Ramos (cell line): ENCODE measurements around the gene SEC31A.
"Not testable (repeated sequence)": the region's sequence is repeated elsewhere in the genome, so short reads cannot be mapped to it uniquely, and the experiment has no call there.

Experiments used
- in situ Hi-C: fragments of 300-500 bp; cut with MboI; formaldehyde crosslinking; loops from one replicate; pipeline ENCODE4 v1.14.3; 2022; ENCODE audit warnings: low sequenced_read_pairs; ENCODE audit not compliant: unreplicated experiment

Gene SEC31A

GRCh38 chr4:82896755-82897154 lies 5.8 kb upstream of the SEC31A start:
- in situ Hi-C loops, result loop anchor here (25.0 kb wide), 1 partner anchor 391 kb away; the partner anchor contains the start of gene COQ2

- in situ Hi-C loops, result loop anchor here (25.0 kb wide), 1 partner anchor 393 kb away; the partner anchor contains the start of gene COQ2
Measured at GRCh38 chr4:82893942-82894341, 3.0 kb upstream of the SEC31A start.

- in situ Hi-C loops, result loop anchor here (25.0 kb wide), 1 partner anchor 395 kb away; the partner anchor contains the start of gene COQ2
Measured at GRCh38 chr4:82892467-82892802, 1.5 kb upstream of the SEC31A start.

- in situ Hi-C loops, result loop anchor here (25.0 kb wide), 1 partner anchor 395 kb away; the partner anchor contains the start of gene COQ2
Measured at GRCh38 chr4:82891707-82892466, 934 bp upstream of the SEC31A start.

GRCh38 chr4:82890528-82890900 lies 439 bp downstream of the SEC31A start:
- in situ Hi-C loops, result loop anchor here (25.0 kb wide), 1 partner anchor 397 kb away; the partner anchor contains the start of gene COQ2

- in situ Hi-C loops, result loop anchor here (25.0 kb wide), 1 partner anchor 398 kb away; the partner anchor contains the start of gene COQ2
Measured at GRCh38 chr4:82889287-82889686, 1.7 kb downstream of the SEC31A start.

GRCh38 chr4:82886147-82886942 lies 4.6 kb downstream of the SEC31A start:
- in situ Hi-C loops, result loop anchor here (25.0 kb wide), 1 partner anchor 401 kb away; the partner anchor contains the start of gene COQ2

- in situ Hi-C loops, result loop anchor here (25.0 kb wide), 1 partner anchor 402 kb away; the partner anchor contains the start of gene COQ2
Measured at GRCh38 chr4:82885410-82885809, 5.5 kb downstream of the SEC31A start.

GRCh38 chr4:82868572-82868971 lies 22.4 kb downstream of the SEC31A start:
- in situ Hi-C loops, result no loop called here

GRCh38 chr4:82866706-82867385 lies 24.1 kb downstream of the SEC31A start:
- in situ Hi-C loops, result no loop called here

GRCh38 chr4:82866033-82866432 lies 24.9 kb downstream of the SEC31A start:
- in situ Hi-C loops, result not testable (repeated sequence)

- in situ Hi-C loops, result no loop called here
Measured at GRCh38 chr4:82865592-82865991, 25.4 kb downstream of the SEC31A start.

- in situ Hi-C loops, result no loop called here
Measured at GRCh38 chr4:82864336-82864979, 26.5 kb downstream of the SEC31A start.

- in situ Hi-C loops, result no loop called here
Measured at GRCh38 chr4:82861529-82861928, 29.4 kb downstream of the SEC31A start.

GRCh38 chr4:82860487-82860886 lies 30.5 kb downstream of the SEC31A start:
- in situ Hi-C loops, result not testable (repeated sequence)

- in situ Hi-C loops, result no loop called here
Measured at GRCh38 chr4:82852751-82853285, 38.1 kb downstream of the SEC31A start.

GRCh38 chr4:82851885-82852750 lies 38.8 kb downstream of the SEC31A start:
- in situ Hi-C loops, result no loop called here

GRCh38 chr4:82851318-82851717 lies 39.6 kb downstream of the SEC31A start:
- in situ Hi-C loops, result no loop called here

- in situ Hi-C loops, result no loop called here
Measured at GRCh38 chr4:82850684-82851083, 40.3 kb downstream of the SEC31A start.
